GM12801 (cell line): ENCODE data around the gene SOX21.

Experiments used
- CTCF ChIP-seq: IDR thresholded peaks from one replicate; pipeline ENCODE4 v1.5.1; 2011; ENCODE audit warnings: control low read depth; ENCODE audit not compliant: insufficient read length; ENCODE audit errors: extremely low read depth

The SOX21 gene

GRCh38 chr13:94712287-94712811 lies at the start of gene SOX21:
Gene SOX21 (minus strand): TSS chr13:94712545. CDS start chr13:94712049, 496 bp downstream.
- TF ChIP-seq CTCF = no peak

- no peak for TF ChIP-seq CTCF
These were observed 49.1 kb upstream of the SOX21 start for GRCh38 chr13:94761407-94761806.

- TF ChIP-seq CTCF = no peak
These were observed 46.9 kb upstream of the SOX21 start for GRCh38 chr13:94759120-94759728.

- TF ChIP-seq CTCF = no peak
These were observed 46.2 kb upstream of the SOX21 start for GRCh38 chr13:94758436-94758960.

GRCh38 chr13:94753327-94753726 lies 41.0 kb upstream of the SOX21 start:
- TF ChIP-seq CTCF = no peak

GRCh38 chr13:94749162-94749561 lies 36.8 kb upstream of the SOX21 start:
- no peak for TF ChIP-seq CTCF

GRCh38 chr13:94739235-94739634 lies 26.9 kb upstream of the SOX21 start:
- TF ChIP-seq CTCF = no peak
